ENCODE data around the gene NPHP4. TPM values are rescaled to one million over a fixed set of nuclear protein-coding genes. Genes with fewer than 3 reads are reported as not detected.

The NPHP4 gene
- total and polyA plus RNA-seq, 7 donors, result 1.3 to 2.8 (median 1.8) TPM

DNA sequence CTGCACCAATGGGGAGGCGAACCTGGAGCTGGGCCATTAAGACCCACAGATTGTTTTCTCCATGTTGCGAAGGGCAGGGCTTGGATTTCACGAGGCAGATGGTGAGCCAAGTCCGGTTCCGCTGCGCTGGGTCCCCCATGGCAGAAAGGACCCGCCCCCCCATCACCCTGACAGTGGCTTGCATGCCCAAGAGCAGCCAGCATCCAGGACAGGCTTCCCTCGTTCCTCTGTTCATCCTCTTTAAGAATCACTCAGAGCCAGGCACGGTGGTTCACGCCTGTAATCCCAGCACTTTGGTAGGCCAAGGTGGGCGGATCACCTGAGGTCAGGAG is 15.8 kb upstream of the NPHP4 start:
- Histone ChIP-seq H3K9me3 (no peaks in the 10 kb centered on the region), H3K27ac (no peak overlapping the region), H3K36me3 (ENCODE audit: insufficient read depth in 1 of 2, low read depth in 1 of 2) (no peaks in the 10 kb centered on the region), H3K4me3 (no peak overlapping the region), H3K4me1 (no peaks in the 10 kb centered on the region), H3K27me3 (ENCODE audit: insufficient read depth in 3 of 3, low read length in 2 of 3) (peaks cover 0 to 7% (median 3%) of the 10 kb centered on the region in 3 donors)
- peak in 1 of 2 donors; percentile 18 for DNase-seq
- intact Hi-C loops (cut with DNase I), result no loop called here
- TF ChIP-seq, protein P1, sequence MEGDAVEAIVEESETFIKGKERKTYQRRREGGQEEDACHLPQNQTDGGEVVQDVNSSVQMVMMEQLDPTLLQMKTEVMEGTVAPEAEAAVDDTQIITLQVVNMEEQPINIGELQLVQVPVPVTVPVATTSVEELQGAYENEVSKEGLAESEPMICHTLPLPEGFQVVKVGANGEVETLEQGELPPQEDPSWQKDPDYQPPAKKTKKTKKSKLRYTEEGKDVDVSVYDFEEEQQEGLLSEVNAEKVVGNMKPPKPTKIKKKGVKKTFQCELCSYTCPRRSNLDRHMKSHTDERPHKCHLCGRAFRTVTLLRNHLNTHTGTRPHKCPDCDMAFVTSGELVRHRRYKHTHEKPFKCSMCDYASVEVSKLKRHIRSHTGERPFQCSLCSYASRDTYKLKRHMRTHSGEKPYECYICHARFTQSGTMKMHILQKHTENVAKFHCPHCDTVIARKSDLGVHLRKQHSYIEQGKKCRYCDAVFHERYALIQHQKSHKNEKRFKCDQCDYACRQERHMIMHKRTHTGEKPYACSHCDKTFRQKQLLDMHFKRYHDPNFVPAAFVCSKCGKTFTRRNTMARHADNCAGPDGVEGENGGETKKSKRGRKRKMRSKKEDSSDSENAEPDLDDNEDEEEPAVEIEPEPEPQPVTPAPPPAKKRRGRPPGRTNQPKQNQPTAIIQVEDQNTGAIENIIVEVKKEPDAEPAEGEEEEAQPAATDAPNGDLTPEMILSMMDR (IDR thresholded peaks at IDR 0.05), result no peak
- no peak for ATAC-seq
- 87 to 89% (median 88%) methylated on average over 11 of the region's 11 CpGs for WGBS, 3 donors

DNA sequence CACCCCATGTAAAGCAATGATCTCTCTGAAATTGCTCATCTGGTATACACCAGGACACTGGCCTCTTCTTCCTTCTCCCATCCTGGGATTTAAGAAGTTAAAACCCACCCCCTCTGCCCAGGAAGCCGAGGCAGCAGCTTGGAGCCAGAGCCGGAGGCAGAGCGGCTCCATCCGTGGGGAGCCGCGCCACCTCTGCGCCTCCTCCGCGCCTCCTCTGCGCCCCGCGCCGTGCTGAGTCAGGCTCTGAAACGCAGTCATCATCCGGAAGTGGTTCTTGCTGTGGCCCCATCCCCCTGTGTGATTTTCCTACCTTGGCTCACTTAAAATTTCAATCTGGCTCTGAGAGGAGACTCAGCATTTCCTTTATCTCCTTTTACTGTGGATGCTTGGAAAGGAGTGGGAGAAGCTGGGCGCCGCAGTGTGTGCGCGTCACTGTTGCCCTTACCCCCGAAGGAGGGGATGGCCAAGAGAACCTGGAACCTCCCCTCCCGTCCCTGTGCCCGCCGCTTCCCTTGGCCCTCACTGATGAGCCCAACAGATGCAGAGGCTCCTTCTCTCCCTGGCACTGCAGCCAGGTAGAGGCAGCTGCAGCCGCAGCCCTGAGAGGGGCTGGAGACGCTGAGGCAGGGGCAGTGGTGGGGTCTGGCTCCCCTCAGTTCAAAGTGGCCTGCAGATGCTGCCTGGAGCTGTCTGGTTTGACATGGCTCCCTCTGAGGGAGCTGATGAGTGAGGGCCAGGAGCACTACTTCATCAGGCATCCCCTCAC is 15.3 kb upstream of the NPHP4 start:
- TF ChIP-seq, protein P1 (IDR thresholded peaks at IDR 0.05), result no peak
- Histone ChIP-seq H3K9me3 (no peaks in the 10 kb centered on the region), H3K27ac (no peak overlapping the region), H3K4me3 (no peak overlapping the region), H3K4me1 (no peaks in the 10 kb centered on the region), H3K36me3 (ENCODE audit: insufficient read depth in 1 of 2, low read depth in 1 of 2) (no peaks in the 10 kb centered on the region), H3K27me3 (ENCODE audit: insufficient read depth in 3 of 3, low read length in 2 of 3) (peaks cover 0 to 9% (median 3%) of the 10 kb centered on the region in 3 donors)
- WGBS, 3 donors, result 59 to 75% (median 71%) methylated on average over 24 to 25 of the region's 25 CpGs
- ATAC-seq (no peak), DNase-seq (peak in 1 of 2 donors; percentile 27)
- intact Hi-C loops (cut with DNase I), result no loop called here

DNA sequence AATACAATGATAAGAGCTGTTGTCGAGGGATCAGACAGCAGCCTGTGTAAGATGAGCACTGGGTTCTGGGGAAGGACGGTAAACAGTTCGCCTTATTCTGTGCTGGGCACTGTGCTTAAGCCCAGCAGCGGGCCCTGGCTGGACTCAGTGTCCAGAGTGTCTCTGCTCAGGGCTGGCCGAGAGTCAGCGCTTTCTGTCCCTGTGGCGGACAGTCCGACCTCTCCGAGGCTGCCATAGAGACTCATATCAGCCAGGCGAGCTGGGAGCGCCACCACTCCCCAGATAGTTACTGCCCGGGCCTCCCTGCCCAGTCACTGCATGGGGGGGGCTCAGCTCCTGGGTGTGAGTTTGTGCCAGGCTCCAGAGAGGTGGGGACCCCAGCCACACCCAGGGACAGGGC is 14.7 kb upstream of the NPHP4 start:
- peaks cover 0 to 9% (median 3%) of the 10 kb centered on the region in 3 donors for H3K27me3 ChIP-seq (ENCODE audit: insufficient read depth in 3 of 3, low read length in 2 of 3)
- TF ChIP-seq, protein P1 (IDR thresholded peaks at IDR 0.05), result no peak
- WGBS, 3 donors, result 75 to 79% (median 79%) methylated on average over 12 of the region's 12 CpGs
- H3K9me3 ChIP-seq, result no peaks in the 10 kb centered on the region
- H3K36me3 ChIP-seq (ENCODE audit: insufficient read depth in 1 of 2, low read depth in 1 of 2), result no peaks in the 10 kb centered on the region
- no peak overlapping the region for H3K27ac ChIP-seq
- ATAC-seq (no peak), DNase-seq (peak in 1 of 2 donors; percentile 29)
- H3K4me3 ChIP-seq, result no peak overlapping the region
- intact Hi-C loops (cut with DNase I), result no loop called here
- no peaks in the 10 kb centered on the region for H3K4me1 ChIP-seq

DNA sequence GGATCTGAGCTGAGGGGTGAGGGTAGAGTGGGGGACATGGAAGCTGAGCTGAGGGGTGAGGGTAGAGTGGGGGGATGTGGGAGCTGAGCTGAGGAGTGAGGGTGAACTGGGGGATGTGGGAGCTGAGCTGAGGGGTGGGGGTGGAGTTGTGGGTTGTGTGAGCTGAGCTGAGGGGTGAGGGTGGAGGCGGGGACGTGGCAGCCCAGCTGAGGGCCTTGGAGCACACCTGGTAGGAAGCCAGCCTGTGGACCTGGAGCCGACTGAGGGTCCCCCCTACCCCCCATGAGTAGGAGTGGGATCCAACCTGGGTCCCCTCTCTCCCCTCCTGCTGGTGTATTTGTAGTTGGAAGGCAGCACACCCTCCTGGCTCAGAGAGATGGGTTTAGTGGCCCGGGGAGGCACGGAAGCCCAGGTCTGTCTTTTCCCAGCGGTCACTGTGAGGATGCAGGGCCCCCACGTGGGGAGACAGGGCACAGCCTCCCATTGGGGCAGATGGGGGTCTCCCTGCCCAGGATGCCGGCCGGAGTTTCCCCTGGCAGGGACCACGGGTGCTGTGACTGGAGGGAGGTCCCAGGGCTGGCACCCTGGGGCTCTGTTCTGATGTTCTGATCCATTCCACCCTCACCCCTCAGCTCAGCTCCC is 13.2 kb upstream of the NPHP4 start:
- H3K4me3 ChIP-seq, result no peak overlapping the region
- no peaks in the 10 kb centered on the region for H3K36me3 ChIP-seq (ENCODE audit: insufficient read depth in 1 of 2, low read depth in 1 of 2)
- H3K27ac ChIP-seq, result no peak overlapping the region
- intact Hi-C loops (cut with DNase I), result no loop called here
- H3K27me3 ChIP-seq (ENCODE audit: insufficient read depth in 3 of 3, low read length in 2 of 3), result peaks cover 0 to 9% (median 3%) of the 10 kb centered on the region in 3 donors
- 66 to 80% (median 75%) methylated on average over 8 to 10 of the region's 10 CpGs for WGBS, 3 donors
- no peaks in the 10 kb centered on the region for H3K9me3 ChIP-seq
- ATAC-seq (no peak), DNase-seq (peak in 1 of 2 donors; percentile 34)
- no peaks in the 10 kb centered on the region for H3K4me1 ChIP-seq
- TF ChIP-seq, protein P1 (IDR thresholded peaks at IDR 0.05), result no peak
